SK-N-SH (cell line): ENCODE results near the gene STK32A.

Experiments used
- GATA2 ChIP-seq: sonication (generic); formaldehyde crosslinking; IDR thresholded peaks from 2 replicates; pipeline ENCODE4 v1.5.0; 2020; ENCODE audit warnings: mild to moderate bottlenecking, missing genetic modification reagents
- MAX ChIP-seq: IDR thresholded peaks from 2 replicates; pipeline ENCODE4 v1.4.0; 2012; ENCODE audit warnings: low read depth
- POLR2AphosphoS5 ChIP-seq: IDR thresholded peaks from 2 replicates; pipeline ENCODE4 v1.6.1; 2012; ENCODE audit warnings: low read depth, low read length
- RAD21 ChIP-seq: IDR thresholded peaks from 2 replicates; pipeline ENCODE4 v1.6.1; 2012; ENCODE audit warnings: mild to moderate bottlenecking, low read length
- RXRA ChIP-seq: IDR thresholded peaks from 2 replicates; pipeline ENCODE4 v1.4.0; 2012; ENCODE audit warnings: low read depth, mild to moderate bottlenecking, borderline replicate concordance
- TF ChIP-seq, protein P1 (sequence below): fragments of 200-600 bp; sonication (generic); IDR thresholded peaks from 2 replicates; pipeline ENCODE4 v1.6.1; 2017; ENCODE audit warnings: antibody characterized with exemption, mild to moderate bottlenecking, moderate library complexity
- TF ChIP-seq, protein P2 (sequence below): IDR thresholded peaks from 2 replicates; pipeline ENCODE4 v1.6.1; 2012; ENCODE audit warnings: mild to moderate bottlenecking, low read depth, low read length, moderate library complexity

DNA sequence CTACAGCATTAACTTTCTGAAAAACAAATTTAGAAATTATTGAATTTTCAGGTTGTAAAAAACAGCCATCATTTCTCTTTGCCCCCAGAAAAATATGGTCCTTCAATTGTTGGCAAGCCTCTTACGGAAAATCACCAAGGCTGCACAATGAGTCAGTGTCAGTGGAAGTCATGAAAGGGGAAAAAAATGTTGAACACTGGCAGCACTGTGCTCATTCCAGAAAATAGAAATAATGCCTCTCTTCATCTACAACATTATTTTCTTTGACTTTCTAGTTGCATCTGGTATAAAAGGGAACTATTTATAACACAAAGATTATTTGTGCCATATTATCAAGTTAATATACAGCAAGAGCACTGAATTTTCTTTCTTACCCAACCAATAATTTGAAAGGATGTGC lies 26.7 kb upstream of the STK32A start:
- TF ChIP-seq RAD21 = no peak
- TF ChIP-seq, protein P1, sequence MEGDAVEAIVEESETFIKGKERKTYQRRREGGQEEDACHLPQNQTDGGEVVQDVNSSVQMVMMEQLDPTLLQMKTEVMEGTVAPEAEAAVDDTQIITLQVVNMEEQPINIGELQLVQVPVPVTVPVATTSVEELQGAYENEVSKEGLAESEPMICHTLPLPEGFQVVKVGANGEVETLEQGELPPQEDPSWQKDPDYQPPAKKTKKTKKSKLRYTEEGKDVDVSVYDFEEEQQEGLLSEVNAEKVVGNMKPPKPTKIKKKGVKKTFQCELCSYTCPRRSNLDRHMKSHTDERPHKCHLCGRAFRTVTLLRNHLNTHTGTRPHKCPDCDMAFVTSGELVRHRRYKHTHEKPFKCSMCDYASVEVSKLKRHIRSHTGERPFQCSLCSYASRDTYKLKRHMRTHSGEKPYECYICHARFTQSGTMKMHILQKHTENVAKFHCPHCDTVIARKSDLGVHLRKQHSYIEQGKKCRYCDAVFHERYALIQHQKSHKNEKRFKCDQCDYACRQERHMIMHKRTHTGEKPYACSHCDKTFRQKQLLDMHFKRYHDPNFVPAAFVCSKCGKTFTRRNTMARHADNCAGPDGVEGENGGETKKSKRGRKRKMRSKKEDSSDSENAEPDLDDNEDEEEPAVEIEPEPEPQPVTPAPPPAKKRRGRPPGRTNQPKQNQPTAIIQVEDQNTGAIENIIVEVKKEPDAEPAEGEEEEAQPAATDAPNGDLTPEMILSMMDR = no peak
- no peak for TF ChIP-seq GATA2 (CRISPR knock-in tag)
- TF ChIP-seq, protein P2, sequence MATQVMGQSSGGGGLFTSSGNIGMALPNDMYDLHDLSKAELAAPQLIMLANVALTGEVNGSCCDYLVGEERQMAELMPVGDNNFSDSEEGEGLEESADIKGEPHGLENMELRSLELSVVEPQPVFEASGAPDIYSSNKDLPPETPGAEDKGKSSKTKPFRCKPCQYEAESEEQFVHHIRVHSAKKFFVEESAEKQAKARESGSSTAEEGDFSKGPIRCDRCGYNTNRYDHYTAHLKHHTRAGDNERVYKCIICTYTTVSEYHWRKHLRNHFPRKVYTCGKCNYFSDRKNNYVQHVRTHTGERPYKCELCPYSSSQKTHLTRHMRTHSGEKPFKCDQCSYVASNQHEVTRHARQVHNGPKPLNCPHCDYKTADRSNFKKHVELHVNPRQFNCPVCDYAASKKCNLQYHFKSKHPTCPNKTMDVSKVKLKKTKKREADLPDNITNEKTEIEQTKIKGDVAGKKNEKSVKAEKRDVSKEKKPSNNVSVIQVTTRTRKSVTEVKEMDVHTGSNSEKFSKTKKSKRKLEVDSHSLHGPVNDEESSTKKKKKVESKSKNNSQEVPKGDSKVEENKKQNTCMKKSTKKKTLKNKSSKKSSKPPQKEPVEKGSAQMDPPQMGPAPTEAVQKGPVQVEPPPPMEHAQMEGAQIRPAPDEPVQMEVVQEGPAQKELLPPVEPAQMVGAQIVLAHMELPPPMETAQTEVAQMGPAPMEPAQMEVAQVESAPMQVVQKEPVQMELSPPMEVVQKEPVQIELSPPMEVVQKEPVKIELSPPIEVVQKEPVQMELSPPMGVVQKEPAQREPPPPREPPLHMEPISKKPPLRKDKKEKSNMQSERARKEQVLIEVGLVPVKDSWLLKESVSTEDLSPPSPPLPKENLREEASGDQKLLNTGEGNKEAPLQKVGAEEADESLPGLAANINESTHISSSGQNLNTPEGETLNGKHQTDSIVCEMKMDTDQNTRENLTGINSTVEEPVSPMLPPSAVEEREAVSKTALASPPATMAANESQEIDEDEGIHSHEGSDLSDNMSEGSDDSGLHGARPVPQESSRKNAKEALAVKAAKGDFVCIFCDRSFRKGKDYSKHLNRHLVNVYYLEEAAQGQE = no peak
- TF ChIP-seq MAX = no peak
- TF ChIP-seq POLR2AphosphoS5 = no peak
- TF ChIP-seq RXRA = no peak
